H1 (cell line): ENCODE measurements around the gene RGS6. TPM values are rescaled to one million over a fixed set of nuclear protein-coding genes. Genes with fewer than 3 reads are reported as not detected.
A peak's percentile ranks its signal among the peaks of the same experiment; 100 is the strongest.

Experiments
- CTCF ChIA-PET: fragments of 300-600 bp; sonication (Branson Sonifier 250); formaldehyde crosslinking; loops from one replicate; lab custom pipeline; 2021; ENCODE audit not compliant: partially characterized antibody; lab: Charles Lee
- POLR2A ChIA-PET: fragments of 300-600 bp; sonication (Branson Sonifier 250); formaldehyde crosslinking; loops from one replicate; lab custom pipeline; 2021; ENCODE audit warnings: inconsistent platforms; ENCODE audit not compliant: partially characterized antibody; lab: Charles Lee
- DNase-seq, 2 experiments: peaks; one replicate each; pipeline versions ENCODE4 v3.0.0 to v3.0.0-alpha.2; 2010 to 2022; ENCODE audit warnings: low spot score in 2 of 2, low read depth in 1 of 2, mixed read lengths in 1 of 2
- FAIRE-seq: peaks from 2 replicates; lab custom pipeline; 2011; peaks lifted over from hg19 to GRCh38; lab: Jason Lieb, UNC
- H2AFZ ChIP-seq: 2 replicates; pipeline ENCODE4 v1.8.1; 2012; ENCODE audit warnings: low read length, inconsistent platforms
- H2AK5ac ChIP-seq: 2 replicates; pipeline ENCODE4 v1.6.1; 2013; ENCODE audit warnings: low read depth, low read length
- H2BK120ac ChIP-seq: replicated peaks from 2 replicates; pipeline ENCODE3; 2013; ENCODE audit warnings: low read depth, low read length, inconsistent platforms
- H2BK12ac ChIP-seq: 2 replicates; pipeline ENCODE4 v1.6.1; 2013; ENCODE audit warnings: low read depth, low read length
- H2BK15ac ChIP-seq: 2 replicates; pipeline ENCODE4 v1.6.1; 2013; ENCODE audit warnings: low read length
- H2BK20ac ChIP-seq: 2 replicates; pipeline ENCODE4 v1.6.1; 2013; ENCODE audit warnings: low read length
- H2BK5ac ChIP-seq: 2 replicates; pipeline ENCODE4 v1.6.1; 2013; ENCODE audit warnings: low read depth, low read length
- H3K14ac ChIP-seq: 2 replicates; pipeline ENCODE4 v1.6.1; 2013; ENCODE audit warnings: inconsistent platforms; ENCODE audit not compliant: insufficient read length
- H3K18ac ChIP-seq: 2 replicates; pipeline ENCODE4 v1.6.1; 2013; ENCODE audit warnings: low read length; ENCODE audit errors: extremely low read depth
- H3K23ac ChIP-seq: 2 replicates; pipeline ENCODE4 v1.6.1; 2013; ENCODE audit warnings: inconsistent platforms; ENCODE audit not compliant: insufficient read length
- H3K23me2 ChIP-seq: 2 replicates; pipeline ENCODE4 v1.6.1; 2013; ENCODE audit warnings: low read depth, low read length
- H3K27ac ChIP-seq: 2 replicates; pipeline ENCODE4 v1.6.1; 2011; ENCODE audit warnings: low read depth, low read length, inconsistent platforms
- H3K27me3 ChIP-seq, 4 experiments: replicated peaks in 1 of 4; 1 replicate in 1 of 4; 2 replicates in 3 of 4; pipeline versions ENCODE4 v1.6.1 to v1.8.1; 2011 to 2013; ENCODE audit warnings: low read length in 3 of 4, mild to moderate bottlenecking in 3 of 4, inconsistent platforms in 2 of 4, mixed read lengths in 2 of 4, moderate library complexity in 1 of 4; ENCODE audit not compliant: control insufficient read depth in 3 of 4, insufficient read depth in 3 of 4; ENCODE audit errors: extremely low read depth in 1 of 4
- H3K36me3 ChIP-seq, 4 experiments: 2 replicates each; pipeline versions ENCODE4 v1.6.1 to v1.8.1; 2011 to 2013; ENCODE audit warnings: mild to moderate bottlenecking in 4 of 4, low read length in 3 of 4, moderate library complexity in 2 of 4, control low read depth in 1 of 4, inconsistent platforms in 1 of 4; ENCODE audit not compliant: insufficient read depth in 4 of 4, control insufficient read depth in 2 of 4
- H3K4ac ChIP-seq: replicated peaks from 2 replicates; pipeline ENCODE3; 2013; ENCODE audit warnings: low read length, low read depth, mixed read lengths, inconsistent platforms; ENCODE audit not compliant: insufficient read length
- H3K4me1 ChIP-seq, 4 experiments: replicated peaks in 1 of 4; 1 replicate in 1 of 4; 2 replicates in 3 of 4; pipeline versions ENCODE4 v1.6.1 to v1.8.1; 2011 to 2013; ENCODE audit warnings: low read length in 3 of 4, inconsistent platforms in 2 of 4, mixed read lengths in 1 of 4; ENCODE audit not compliant: insufficient read depth in 4 of 4, control insufficient read depth in 3 of 4
- H3K4me2 ChIP-seq, 2 experiments: 2 replicates each; pipeline versions ENCODE4 v1.6.1 to v1.8.1; 2011 to 2013; ENCODE audit warnings: low read depth in 2 of 2, low read length in 2 of 2, control low read depth in 1 of 2, inconsistent platforms in 1 of 2, mild to moderate bottlenecking in 1 of 2; ENCODE audit not compliant: insufficient read depth in 1 of 2
- H3K4me3 ChIP-seq, 4 experiments: fragments of 200-600, 300-600 bp in 1 of 4; sonication (generic), shearing (Covaris generic), sonication (Bioruptor Twin) in 1 of 4; 2 replicates each; pipeline versions ENCODE4 v1.5.1 to v1.8.1; 2011 to 2016; ENCODE audit warnings: low read length in 4 of 4, low read depth in 3 of 4, control low read depth in 2 of 4, inconsistent platforms in 2 of 4, mild to moderate bottlenecking in 2 of 4, mixed read lengths in 1 of 4, moderate library complexity in 1 of 4; ENCODE audit not compliant: insufficient read depth in 2 of 4; ENCODE audit errors: extremely low read depth in 1 of 4
- H3K56ac ChIP-seq: replicated peaks from 2 replicates; pipeline ENCODE3; 2013; ENCODE audit warnings: low read depth, mild to moderate bottlenecking, mixed read lengths, low read length, inconsistent platforms; ENCODE audit not compliant: insufficient read length
- H3K79me1 ChIP-seq: 2 replicates; pipeline ENCODE4 v1.6.1; 2013; ENCODE audit warnings: low read depth, low read length, control low read depth
- H3K79me2 ChIP-seq, 2 experiments: 2 replicates each; pipeline versions ENCODE4 v1.6.1 to v1.8.1; 2012 to 2013; ENCODE audit warnings: low read length in 2 of 2, mild to moderate bottlenecking in 2 of 2, inconsistent platforms in 1 of 2; ENCODE audit not compliant: insufficient read depth in 2 of 2, control insufficient read depth in 1 of 2
- H3K9ac ChIP-seq, 4 experiments: replicated peaks in 1 of 4; 1 replicate in 1 of 4; 2 replicates in 3 of 4; pipeline versions ENCODE4 v1.6.1 to v1.8.1; 2011 to 2013; ENCODE audit warnings: low read depth in 3 of 4, low read length in 3 of 4, control low read depth in 2 of 4, mild to moderate bottlenecking in 2 of 4, moderate library complexity in 2 of 4, inconsistent platforms in 1 of 4; ENCODE audit errors: extremely low read depth in 1 of 4
- H3K9me3 ChIP-seq, 2 experiments: 2 replicates each; pipeline versions ENCODE4 v1.6.1 to v1.8.1; 2012 to 2013; ENCODE audit warnings: mild to moderate bottlenecking in 2 of 2, moderate library complexity in 2 of 2, control low read depth in 1 of 2, inconsistent platforms in 1 of 2, low read depth in 1 of 2, low read length in 1 of 2, mixed read lengths in 1 of 2; ENCODE audit not compliant: insufficient read depth in 2 of 2
- H4K20me1 ChIP-seq, 2 experiments: replicated peaks in 1 of 2; 2 replicates each; pipeline versions ENCODE3 to v1.8.1; 2011 to 2013; ENCODE audit warnings: inconsistent platforms in 2 of 2, low read length in 2 of 2, mild to moderate bottlenecking in 1 of 2; ENCODE audit not compliant: insufficient read depth in 2 of 2, control insufficient read depth in 1 of 2
- H4K5ac ChIP-seq: 2 replicates; pipeline ENCODE4 v1.6.1; 2013; ENCODE audit warnings: low read length, low read depth, mixed read lengths, inconsistent platforms; ENCODE audit not compliant: insufficient read length
- H4K8ac ChIP-seq: 2 replicates; pipeline ENCODE4 v1.8.0; 2013; ENCODE audit warnings: mild to moderate bottlenecking, moderate library complexity, low read length, inconsistent platforms; ENCODE audit not compliant: insufficient read depth; ENCODE audit errors: extremely low read depth
- H4K91ac ChIP-seq: replicated peaks from 2 replicates; pipeline ENCODE3; 2013; ENCODE audit warnings: low read length, mixed read lengths, inconsistent platforms; ENCODE audit not compliant: insufficient read length
- CBX8 ChIP-seq: fragments of 300-800, 300-1000 bp; sonication (generic); IDR thresholded peaks from 2 replicates; pipeline ENCODE4 v1.7.1; 2016; ENCODE audit warnings: low read depth, low read length, borderline replicate concordance
- CEBPB ChIP-seq: IDR thresholded peaks from 2 replicates; pipeline ENCODE4 v1.6.1; 2012; ENCODE audit warnings: low read depth, low read length
- CTCF ChIP-seq, 3 experiments: IDR thresholded peaks; 1 replicate in 2 of 3; 2 replicates in 1 of 3; pipeline versions ENCODE4 v1.5.1 to v1.6.1; 2011; ENCODE audit warnings: low read length in 3 of 3, mild to moderate bottlenecking in 3 of 3, inconsistent platforms in 2 of 3, low read depth in 1 of 3, moderate library complexity in 1 of 3; ENCODE audit not compliant: insufficient read depth in 1 of 3; ENCODE audit errors: control extremely low read depth in 1 of 3
- EP300 ChIP-seq, 2 experiments: IDR thresholded peaks; 1 replicate in 1 of 2; 2 replicates in 1 of 2; pipeline ENCODE4 v1.6.1; 2011 to 2012; ENCODE audit warnings: low read depth in 2 of 2, low read length in 2 of 2, mild to moderate bottlenecking in 2 of 2, borderline replicate concordance in 1 of 2, inconsistent platforms in 1 of 2, moderate library complexity in 1 of 2
- HDAC6 ChIP-seq: IDR thresholded peaks from one replicate; pipeline ENCODE4 v1.7.1; 2012; ENCODE audit warnings: low read depth, mild to moderate bottlenecking, inconsistent platforms, low read length, moderate library complexity
- NRF1 ChIP-seq: IDR thresholded peaks from 2 replicates; pipeline ENCODE4 v1.6.1; 2011; ENCODE audit warnings: mild to moderate bottlenecking, low read depth, low read length, improper control_type of control experiment
- PHF8 ChIP-seq: fragments of 200-600 bp; sonication (generic); conservative IDR thresholded peaks from 2 replicates; pipeline ENCODE4 v1.7.1; 2012; ENCODE audit warnings: low read depth, mild to moderate bottlenecking, inconsistent platforms, low read length, moderate library complexity
- SRF ChIP-seq: IDR thresholded peaks from 2 replicates; pipeline ENCODE4 v1.6.1; 2011; ENCODE audit warnings: mild to moderate bottlenecking, low read depth, low read length, moderate library complexity
- TAF1 ChIP-seq: IDR thresholded peaks from 2 replicates; pipeline ENCODE4 v1.6.1; 2011; ENCODE audit warnings: mild to moderate bottlenecking, low read depth, low read length
- WGBS, 2 experiments: shearing (Covaris generic) in 1 of 2; methylation state at CpG; one replicate each; pipeline versions ENCODE4 v1.1.6 to v1.1.7; 2013 to 2015; ENCODE audit warnings: low lambda C conversion rate in 2 of 2, mixed read lengths in 2 of 2, inconsistent platforms in 1 of 2, low coverage in 1 of 2, missing lambda C conversion rate in 1 of 2; ENCODE audit not compliant: insufficient replicate concordance in 2 of 2, insufficient coverage in 1 of 2, insufficient read length in 1 of 2; ENCODE audit errors: extremely low coverage in 1 of 2, missing lambda C conversion rate in 1 of 2; 5-methylcytosine and 5-hydroxymethylcytosine counted together
- polyA plus RNA-seq, 7 experiments: library from polyadenylated mRNA; depleted of rRNA in 3 of 7; stranded (reverse) in 5 of 7; unstranded in 2 of 7; fragments of >200 nt in 5 of 7; fragments of 200-250 nt in 2 of 7; gene quantifications; 1 replicate in 5 of 7; 2 replicates in 1 of 7; 4 replicates in 1 of 7; pipeline versions ENCODE4 v1.2.1 to v1.2.3, GENCODE V29; 2011 to 2013; ENCODE audit warnings: missing spikeins in 2 of 7, mixed read lengths in 2 of 7
- total RNA-seq: library from RNA; stranded (reverse); fragmentation: NEBNext Ultra II Directional; extraction: Animal tissue kit (Norgen Biotek cat#: 25700); gene quantifications from 2 replicates; pipeline ENCODE4 v1.2.1, GENCODE V29; 2021

The RGS6 gene
- total and polyA plus RNA-seq, 2 of the 8 experiments (the other 6 are each of a cell fraction or from before 2014, with no cell fraction given), result 0.26 to 1.1 TPM

DNA sequence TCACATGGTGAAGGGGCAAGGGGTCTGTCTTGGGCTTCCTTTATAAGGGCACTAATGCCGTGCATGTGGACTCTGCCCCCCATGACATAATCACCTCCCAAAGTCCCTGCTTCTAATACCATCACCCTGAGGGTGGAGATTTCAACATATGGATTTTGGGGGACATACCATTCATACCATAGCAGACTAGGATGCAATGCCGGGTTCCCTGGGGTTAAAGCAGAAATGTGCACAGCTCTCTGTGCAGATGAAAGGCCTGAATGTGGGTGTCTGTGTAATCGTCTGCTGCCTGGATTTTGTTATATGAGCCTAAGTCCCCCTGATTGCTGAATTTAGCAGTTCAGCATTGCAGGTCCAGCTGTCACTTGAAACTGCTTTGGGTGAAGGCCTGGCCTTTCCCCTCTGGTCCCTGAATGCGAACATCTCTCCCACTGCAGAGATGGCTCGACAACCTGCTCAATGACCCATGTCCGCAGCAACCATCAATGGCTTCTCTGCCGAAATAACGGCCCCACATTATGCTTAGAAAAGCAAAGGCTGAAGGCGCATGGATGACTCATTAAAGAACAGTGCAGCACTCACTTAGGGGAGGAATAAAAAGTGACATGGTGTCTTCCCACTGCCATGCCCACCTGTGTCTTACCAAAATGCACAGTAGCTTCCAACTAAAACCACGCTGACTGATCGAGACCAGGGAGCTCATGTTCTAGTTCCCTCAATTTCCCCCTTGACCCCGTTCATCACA is 675.3 kb downstream of the RGS6 start:
- Histone ChIP-seq H3K4ac (no peak overlapping the region), H3K27me3 (no peaks in the 10 kb centered on the region), H3K27ac (no peak overlapping the region), H2BK120ac (no peak overlapping the region), H4K91ac (no peak overlapping the region), H3K14ac (no peak overlapping the region), H2BK12ac (no peak overlapping the region), H2BK15ac (no peak overlapping the region), H3K18ac (no peak overlapping the region), H3K4me3 (no peak overlapping the region), H2BK20ac (no peak overlapping the region), H3K79me1 (no peaks in the 10 kb centered on the region), H2AFZ (no peak overlapping the region), H3K4me2 (no peak overlapping the region), H2BK5ac (no peak overlapping the region), H4K20me1 (no peaks in the 10 kb centered on the region), H3K36me3 (no peaks in the 10 kb centered on the region), H3K23ac (no peak overlapping the region), H3K4me1 (no peaks in the 10 kb centered on the region; a peak in 1 of 7 replicates), H4K5ac (no peak overlapping the region), H2AK5ac (no peak overlapping the region), H3K79me2 (no peaks in the 10 kb centered on the region), H4K8ac (no peak overlapping the region), H3K9ac (no peak overlapping the region), H3K9me3 (no peaks in the 10 kb centered on the region), H3K56ac (no peak overlapping the region), H3K23me2 (no peaks in the 10 kb centered on the region)
- TF ChIP-seq HDAC6 (no peak), PHF8 (no peak), CBX8 (no peak), TAF1 (no peak), CTCF (IDR thresholded peaks at IDR 0.05; ENCODE audit: control extremely low read depth in 1 of 3, insufficient read depth in 1 of 3, low read depth in 1 of 3, low read length in 3 of 3) (no peak), CEBPB (no peak), SRF (no peak), NRF1 (no peak), EP300 (IDR thresholded peaks at IDR 0.05; ENCODE audit: borderline replicate concordance in 1 of 2, low read depth in 2 of 2, low read length in 2 of 2) (no peak)
- 90% methylated on average over 12 of the region's 12 CpGs; no CpG with 5 or more reads in 1 of the 2 experiments for WGBS, 2 experiments
- POLR2A ChIA-PET, result no interaction called here
- CTCF ChIA-PET, result no interaction called here
- FAIRE-seq, result no peak
- DNase-seq, result peak in 1 of 2 experiments; percentile 17
